ENCODE results near the gene KANK2.
A peak's percentile ranks its signal among the peaks of the same experiment; 100 is the strongest.
"Not testable (repeated sequence)": the region's sequence is repeated elsewhere in the genome, so short reads cannot be mapped to it uniquely, and the experiment has no call there.

Gene KANK2

GRCh38 chr19:11169896-11170678, 27.3 kb downstream of the KANK2 start:
- no peak for DNase-seq

GRCh38 chr19:11168568-11168967, 28.8 kb downstream of the KANK2 start:
- DNase-seq, result no peak

DNA sequence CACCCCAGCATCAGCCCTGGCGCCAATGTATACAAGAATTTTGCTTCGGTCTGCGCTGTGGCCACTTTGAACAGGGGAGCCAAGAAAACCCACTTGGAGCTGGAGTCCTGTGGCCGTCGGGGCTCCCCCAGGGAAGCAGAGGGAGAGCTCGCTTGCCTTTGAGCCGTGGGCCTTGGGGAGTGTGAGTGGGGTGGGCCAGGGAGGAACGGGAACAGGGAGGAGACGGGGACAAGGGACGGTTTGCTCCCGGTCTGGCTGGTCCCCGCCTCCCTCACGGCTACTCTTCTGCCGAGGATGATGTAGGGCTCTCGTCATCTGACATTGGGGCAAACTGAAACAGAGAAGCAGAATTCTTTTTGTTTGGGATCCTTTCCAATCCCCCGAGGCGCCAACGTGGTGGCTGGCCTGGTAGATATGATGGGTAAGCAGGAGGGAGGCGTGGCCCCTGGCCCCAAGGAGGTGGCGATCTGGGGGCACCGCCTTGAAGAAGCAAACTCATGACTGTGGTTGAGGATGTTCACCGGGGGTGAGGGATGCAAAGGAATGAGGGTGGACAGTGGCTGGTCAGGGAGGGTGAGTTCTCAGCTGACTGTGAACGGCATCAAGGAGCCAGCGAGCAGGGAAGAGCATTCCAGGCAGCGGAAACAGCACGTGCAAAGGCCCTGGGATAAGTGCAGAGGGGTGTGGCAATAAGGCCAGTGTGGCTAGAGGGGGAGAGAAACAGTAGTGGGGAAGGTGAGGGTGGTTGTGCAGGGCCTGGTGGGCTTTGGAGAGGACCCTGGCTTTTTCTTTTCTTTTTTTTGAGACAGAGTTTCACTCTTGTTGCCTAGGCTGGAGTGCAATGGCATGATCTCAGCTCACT, 30.8 kb downstream of the KANK2 start:
- no peak for DNase-seq

- DNase-seq, result no peak
Observed at GRCh38 chr19:11165486-11166030, 31.8 kb downstream of the KANK2 start.

GRCh38 chr19:11164879-11165406, 32.4 kb downstream of the KANK2 start:
- DNase-seq, result no peak

GRCh38 chr19:11164296-11164695, 33.0 kb downstream of the KANK2 start:
- no peak for DNase-seq

GRCh38 chr19:11160440-11160768, 36.9 kb downstream of the KANK2 start:
- not testable (repeated sequence) for DNase-seq

- no peak for DNase-seq
Observed at GRCh38 chr19:11159598-11160439, 37.5 kb downstream of the KANK2 start.

DNA sequence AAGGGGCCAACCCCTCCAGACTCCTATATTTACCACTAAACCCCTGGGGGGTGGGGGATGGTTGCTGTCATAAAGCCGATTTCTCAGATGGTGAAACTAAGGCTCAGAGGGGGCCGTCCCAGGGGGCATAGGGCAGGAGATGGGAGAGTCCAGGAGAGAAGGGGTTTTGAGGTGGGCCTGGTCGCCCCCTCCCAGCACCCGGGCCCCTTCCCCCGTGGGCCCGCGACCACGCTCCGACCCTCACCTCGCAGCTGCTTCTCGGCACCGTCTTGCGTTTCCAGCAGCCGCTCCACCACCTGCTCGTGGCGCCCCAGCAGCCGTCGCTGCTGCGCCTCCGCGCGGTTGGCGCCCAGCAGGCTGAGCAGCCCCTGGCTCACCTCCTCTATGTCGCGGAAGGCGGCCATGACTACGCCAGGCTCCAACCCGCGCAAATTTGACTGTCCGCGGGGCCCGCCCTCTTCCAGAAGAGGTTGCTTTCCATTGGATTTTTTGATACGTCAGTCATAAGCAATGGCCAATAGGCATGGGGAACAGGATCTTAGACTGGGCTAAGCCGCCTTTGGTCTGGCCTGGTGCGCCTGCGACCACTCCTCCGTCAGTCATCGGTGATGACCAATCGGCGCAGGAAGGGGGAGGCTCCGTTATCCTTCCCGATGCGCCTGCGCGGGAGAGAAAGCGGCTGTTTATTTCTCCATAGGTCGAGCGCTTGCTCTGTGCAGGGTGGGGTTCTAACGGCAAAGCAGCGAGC, 41.8 kb downstream of the KANK2 start, which contains the start of gene SPC24:
Gene SPC24 (minus strand): TSS at position 410 of the 748 bp plus-strand sequence. CDS start 6 bp downstream, at position 404.
- DNase-seq, result peak; percentile 90

DNA sequence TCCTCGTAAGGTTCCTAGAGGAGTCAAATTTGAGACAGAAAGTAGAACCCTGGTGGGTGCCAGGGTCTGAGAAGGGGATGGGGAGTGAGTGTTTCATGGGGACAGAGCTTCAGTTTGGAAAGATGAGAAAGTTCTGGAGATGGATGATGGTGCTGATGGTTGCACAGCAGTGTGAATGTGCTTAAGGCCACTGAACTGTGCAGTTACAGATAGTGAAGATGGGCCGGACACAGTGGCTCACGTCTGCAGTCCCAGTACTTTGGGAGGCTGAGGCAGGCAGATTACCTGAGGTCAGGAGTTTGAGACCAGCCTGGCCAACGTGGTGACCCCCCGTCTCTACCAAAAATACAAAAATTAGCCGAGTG, 42.7 kb downstream of the KANK2 start:
- DNase-seq, result no peak

GRCh38 chr19:11152318-11153062, 44.9 kb downstream of the KANK2 start:
- DNase-seq, result no peak

DNA sequence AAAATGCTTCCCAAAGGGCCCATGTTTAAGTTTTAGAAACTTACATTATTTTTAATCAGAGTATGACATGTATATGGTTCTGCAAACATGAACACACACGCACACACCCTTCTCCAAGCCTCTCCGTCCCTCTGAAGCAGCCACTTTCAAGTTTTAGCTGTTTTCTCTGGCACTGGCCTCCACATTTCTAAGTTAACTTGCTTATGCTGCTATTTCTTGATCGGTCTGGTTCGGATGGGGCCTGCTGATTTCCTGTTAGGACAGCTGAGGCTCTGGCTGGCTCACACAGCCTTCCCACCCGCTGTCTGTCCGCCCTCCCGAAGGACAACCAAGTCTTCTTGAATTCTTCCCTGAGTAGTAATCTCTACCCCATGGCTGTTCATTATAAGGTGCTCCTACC, 46.2 kb downstream of the KANK2 start:
- DNase-seq, result no peak

DNA sequence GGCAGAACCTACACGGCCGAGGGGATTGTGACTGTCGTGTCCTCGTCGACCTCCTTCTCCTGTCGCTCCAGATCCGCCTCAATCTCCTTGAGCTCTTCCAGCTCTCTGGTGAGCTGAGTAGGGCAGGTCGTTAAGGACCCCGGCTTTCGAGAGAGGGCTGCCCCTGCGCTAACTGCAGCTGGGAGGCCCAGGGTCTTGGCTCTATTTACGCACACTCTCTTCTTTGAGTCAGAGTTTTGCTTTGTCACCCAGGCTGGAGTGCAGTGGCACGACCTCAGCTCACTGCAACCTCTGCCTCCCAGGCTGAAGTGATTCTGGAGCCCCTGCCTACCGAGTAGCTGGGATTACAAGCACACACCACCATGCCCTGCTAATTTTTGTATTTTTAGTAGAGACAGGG, 49.3 kb downstream of the KANK2 start:
- no peak for DNase-seq

DNA sequence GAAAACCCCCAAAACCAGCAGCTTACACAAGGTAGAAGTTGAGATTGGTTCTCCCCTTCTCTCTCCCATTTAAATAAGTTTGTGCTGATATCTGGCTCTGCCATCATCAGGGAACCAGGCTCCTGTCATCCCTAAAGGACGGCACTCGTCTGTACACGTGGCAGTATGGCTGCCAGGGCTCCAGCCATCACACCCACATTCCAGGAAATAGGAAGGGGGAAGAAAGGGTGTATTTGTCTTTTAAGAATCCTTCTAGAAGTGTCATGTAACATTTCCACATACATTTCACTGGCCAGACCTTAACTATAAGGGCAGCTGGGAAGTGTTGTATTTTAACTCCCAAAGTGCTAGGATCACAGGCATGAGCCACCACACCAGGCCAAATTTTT, 51.8 kb downstream of the KANK2 start:
- no peak for DNase-seq

DNA sequence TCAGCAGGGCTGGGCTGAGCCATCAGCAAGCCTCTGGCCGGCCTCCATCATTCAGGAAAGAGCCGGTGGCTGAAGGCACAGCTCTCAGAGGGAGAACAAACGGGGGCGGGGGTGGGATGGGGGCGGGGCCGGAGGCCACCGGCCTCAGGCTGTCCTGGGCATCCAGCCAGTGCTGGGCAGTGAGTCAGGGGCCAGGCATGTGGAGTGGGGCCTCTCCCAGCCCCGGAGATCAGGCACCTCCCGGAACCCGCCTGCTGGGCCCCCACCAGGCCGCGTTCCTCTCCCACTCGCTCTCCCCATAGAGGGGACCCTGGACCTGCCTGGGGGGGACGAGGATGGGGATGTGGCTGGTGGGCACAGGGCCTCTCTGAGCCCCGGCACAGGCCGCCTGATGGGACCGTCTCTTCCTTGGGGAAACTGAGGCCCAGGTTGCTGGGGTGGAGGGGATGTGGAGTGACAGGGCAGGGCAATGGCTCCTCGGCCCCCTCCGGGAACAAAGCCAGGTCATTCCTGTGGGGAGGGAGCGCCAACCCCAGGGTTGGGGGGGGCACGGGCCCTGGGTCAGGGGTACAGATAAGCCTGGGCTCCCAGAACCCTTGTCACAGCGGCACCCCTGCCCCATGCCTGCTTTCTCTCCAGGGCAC, 54.7 kb downstream of the KANK2 start:
- no peak for DNase-seq

- no peak for DNase-seq
Observed at GRCh38 chr19:11141937-11142527, 55.3 kb downstream of the KANK2 start.

DNA sequence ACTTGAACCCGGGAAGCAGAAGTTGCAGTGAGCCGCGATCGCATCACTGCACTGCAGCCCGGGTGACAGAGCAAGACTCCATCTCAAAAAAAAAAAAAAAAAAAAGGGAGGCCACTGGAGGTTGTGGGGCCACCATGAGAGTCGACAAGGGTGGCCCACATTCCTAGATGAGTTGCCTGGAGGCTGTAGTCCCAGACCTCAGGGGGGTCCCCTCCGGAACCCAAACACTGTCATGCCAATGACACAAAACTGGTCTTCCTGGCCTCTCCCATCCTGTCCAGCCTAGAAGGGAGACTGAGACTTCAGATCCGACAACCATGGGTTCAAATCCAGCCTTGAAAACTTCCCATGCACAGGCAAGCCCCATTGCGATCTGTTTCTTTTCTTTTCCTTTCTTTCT, 56.4 kb downstream of the KANK2 start:
- DNase-seq, result no peak

- not testable (repeated sequence) for DNase-seq
Observed at GRCh38 chr19:11140023-11140538, 57.3 kb downstream of the KANK2 start.

DNA sequence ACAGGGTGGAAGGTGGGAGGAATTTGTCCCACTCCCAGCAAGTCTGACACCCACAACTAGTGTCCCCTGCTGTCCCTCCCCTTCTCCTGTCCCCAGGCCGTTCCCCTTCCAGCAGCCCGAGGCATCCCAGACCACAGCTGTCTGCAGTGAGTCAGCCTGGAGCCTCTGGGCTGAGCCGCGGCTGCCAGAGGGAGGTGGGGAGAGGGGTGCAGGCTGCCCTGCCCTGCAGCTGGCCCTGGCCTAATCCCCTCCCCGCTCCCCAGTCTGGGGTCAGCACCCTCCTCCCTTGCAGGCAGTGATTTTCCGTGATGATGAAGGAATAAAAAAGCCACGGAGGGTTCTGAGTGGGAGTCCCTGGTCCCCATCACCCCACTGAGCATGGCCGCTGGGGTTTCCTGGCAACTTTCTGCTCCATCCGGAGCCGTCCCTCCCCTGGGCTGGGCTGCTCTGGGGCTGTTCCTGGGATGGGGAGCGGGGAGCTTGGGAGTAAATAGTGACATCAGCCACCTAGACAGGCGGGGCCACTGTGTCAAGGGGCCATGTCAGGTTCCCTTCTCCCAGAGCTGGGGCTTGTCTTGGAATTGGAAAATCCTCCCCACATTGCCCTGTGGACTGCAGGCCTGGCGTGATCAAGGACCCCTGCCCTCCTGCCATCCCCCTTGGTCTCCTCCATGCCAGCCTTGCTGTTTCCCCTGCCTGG, 58.6 kb downstream of the KANK2 start:
- DNase-seq, result no peak

All from activated naive CD4-positive, alpha-beta T cell treated with anti-CD3 and anti-CD28 coated beads, Interleukin-2, amount 50 U/mL, for 16 hours (primary cell).